ENCODE measurements around the gene ASS1.

DNA sequence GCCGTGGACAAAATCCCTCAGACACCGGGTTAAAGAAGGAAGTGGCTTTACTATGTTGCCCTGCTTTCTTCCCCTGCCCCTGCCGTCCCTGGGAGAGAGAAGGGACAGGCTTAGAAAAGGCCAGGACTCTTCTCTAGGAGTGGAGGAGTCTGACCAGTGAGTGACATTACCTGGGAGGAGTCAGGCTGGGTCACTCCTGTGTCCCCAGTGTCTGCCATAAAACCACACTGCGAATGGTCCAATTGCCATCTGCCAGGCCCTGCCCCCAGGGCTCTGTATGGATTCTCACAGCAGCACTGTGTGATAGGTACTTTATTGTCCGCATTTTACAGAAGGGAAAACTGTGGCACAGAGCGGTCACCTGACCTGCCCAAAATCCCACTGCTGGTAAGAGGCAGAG is 103.3 kb downstream of the ASS1 start:
- TF ChIP-seq, protein P1, sequence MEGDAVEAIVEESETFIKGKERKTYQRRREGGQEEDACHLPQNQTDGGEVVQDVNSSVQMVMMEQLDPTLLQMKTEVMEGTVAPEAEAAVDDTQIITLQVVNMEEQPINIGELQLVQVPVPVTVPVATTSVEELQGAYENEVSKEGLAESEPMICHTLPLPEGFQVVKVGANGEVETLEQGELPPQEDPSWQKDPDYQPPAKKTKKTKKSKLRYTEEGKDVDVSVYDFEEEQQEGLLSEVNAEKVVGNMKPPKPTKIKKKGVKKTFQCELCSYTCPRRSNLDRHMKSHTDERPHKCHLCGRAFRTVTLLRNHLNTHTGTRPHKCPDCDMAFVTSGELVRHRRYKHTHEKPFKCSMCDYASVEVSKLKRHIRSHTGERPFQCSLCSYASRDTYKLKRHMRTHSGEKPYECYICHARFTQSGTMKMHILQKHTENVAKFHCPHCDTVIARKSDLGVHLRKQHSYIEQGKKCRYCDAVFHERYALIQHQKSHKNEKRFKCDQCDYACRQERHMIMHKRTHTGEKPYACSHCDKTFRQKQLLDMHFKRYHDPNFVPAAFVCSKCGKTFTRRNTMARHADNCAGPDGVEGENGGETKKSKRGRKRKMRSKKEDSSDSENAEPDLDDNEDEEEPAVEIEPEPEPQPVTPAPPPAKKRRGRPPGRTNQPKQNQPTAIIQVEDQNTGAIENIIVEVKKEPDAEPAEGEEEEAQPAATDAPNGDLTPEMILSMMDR (IDR thresholded peaks at IDR 0.05) = no peak
- no peak for TF ChIP-seq POLR2A (IDR thresholded peaks at IDR 0.05)

Measured in thyroid gland (tissue), 4 donors.